GM18870 (cell line): ENCODE results near the gene SOX6.
"Not testable (repeated sequence)": the region's sequence is repeated elsewhere in the genome, so short reads cannot be mapped to it uniquely, and the experiment has no call there.

ENCODE experiments used
- ATAC-seq: cut with Tn5 transposase; IDR thresholded peaks from one replicate; pipeline ENCODE4 v1.9.1; 2021; ENCODE audit warnings: moderate library complexity; ENCODE audit not compliant: unreplicated experiment

SOX6 gene

DNA sequence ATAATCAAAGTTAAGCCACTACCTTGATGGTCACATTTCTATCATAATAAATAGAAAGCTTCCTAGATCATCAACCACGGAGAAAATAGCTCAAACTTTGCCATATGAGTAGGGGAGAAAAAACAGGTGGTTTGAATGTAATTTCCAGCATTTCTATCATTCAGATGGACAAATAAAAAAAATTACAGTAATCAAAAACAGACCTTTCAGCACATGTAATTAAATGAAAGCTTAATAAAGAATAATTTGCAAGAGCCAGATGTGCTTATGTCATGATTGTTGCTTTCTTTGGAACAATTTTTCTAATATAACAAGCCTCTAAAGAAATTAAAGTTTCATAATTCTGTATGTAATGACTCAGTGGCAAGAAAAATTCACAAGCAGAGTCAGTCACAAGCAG is 297.0 kb downstream of the SOX6 start:
- no peak for ATAC-seq

DNA sequence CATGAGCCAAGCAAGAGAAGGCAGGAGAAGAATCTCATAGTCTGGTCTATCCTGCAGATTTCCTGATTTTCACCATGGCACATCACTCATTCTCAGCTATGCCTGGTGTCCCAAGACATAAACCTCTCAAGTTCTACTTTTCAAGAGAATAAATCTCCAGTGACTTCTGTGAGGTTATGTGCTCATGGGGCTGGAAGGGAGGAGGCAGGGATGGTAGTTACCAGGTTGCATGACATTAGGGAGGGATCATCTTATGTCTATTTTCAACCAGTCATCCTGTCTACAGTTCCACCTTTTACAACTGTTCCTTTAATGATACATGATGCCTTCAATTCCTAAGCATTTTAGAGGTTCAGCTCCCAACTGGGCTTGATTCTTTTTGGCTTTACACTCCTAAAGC is 297.7 kb downstream of the SOX6 start:
- no peak for ATAC-seq

DNA sequence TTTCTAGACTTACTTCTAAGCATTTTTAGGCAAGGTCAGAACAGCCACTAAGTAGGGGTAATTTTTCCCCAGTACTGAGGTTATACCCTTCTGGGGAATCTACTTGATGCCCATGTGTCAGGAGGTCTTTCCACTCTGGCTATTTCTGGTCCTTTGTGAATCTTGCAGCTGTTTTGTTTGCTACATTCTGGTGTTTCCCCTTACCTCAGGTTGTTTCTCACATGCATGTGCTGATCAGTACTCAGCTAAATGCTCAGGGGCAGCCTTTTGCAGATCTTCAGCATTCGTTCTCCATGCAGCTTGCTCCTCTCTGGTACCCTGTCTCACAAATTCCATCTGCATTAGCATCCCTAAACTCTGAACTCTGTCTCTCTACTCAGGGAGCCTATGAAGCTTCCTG is 303.6 kb downstream of the SOX6 start:
- ATAC-seq = no peak

DNA sequence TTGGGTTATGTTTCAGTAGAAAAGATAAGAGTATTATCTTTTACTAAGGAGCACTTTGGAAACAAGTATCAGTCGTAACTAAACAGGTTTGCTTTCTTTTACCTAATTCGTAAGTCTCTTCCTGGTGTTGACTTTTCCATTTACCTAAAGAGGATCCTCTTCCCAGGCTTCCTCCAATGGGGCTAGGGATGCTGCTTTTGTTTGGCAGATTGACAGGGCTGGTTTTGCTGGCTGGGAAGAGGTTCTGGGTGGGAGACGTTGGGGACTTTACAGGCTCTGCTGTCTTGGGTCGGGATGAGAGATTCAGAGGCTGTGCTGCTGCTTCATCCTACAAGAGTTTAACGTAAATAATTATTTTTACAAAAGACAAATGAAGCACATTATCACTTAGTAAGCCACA is 306.7 kb downstream of the SOX6 start:
- no peak for ATAC-seq

DNA sequence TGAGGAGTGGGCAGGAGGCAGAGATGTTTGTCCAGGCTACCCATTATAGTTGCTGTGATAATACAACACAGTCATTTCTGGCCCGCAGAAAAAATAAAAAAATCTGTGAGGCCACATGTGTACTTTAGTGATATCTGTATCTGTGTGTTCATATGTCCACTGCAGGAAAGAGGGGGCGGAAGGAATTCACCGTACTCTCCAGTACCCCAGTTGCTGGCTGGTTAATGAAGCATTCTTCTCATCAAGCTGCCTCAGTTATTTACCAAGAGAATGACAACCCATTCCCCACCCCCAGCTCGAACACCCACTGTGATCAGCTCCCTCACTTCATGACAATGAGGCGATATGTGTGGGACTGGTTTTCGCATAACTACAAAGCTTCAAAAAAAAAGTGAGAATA is 309.3 kb downstream of the SOX6 start:
- no peak for ATAC-seq

DNA sequence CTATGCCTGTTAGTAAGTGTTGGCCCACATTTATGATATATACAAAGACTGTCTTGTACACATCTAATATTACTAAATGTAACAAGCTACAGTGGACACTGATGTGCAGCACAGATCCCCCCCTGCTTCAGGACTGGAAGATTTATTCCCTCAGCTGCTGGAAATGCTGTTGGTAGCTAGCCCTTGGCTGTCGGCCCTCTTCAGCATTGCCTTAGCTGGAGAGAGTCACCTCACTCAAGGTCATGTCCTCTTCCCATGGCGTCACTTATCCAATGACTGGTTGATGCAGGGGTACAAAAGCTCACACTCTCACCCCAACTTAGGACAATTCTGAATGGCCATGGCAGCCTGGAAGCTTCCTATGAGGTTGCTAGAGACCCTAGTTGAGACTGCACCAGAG is 312.7 kb downstream of the SOX6 start:
- ATAC-seq = no peak

DNA sequence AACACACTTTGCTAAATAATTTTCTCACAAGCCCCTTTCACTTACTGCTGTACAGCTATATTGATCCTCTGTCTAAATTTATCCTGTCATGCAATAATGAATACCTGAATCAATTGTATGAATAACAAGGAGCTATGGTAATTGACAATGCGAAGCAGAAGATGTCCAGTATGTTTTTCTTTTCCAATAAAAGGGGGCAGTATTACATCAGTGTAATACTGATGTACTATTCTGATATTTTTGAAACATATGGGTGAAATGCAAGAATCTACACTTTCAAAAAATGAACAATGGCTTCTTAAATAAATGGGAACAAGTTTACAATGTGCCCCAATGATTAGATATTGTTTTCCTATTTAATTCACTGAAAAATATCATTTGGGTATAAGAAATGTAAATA is 315.1 kb downstream of the SOX6 start:
- no peak for ATAC-seq

DNA sequence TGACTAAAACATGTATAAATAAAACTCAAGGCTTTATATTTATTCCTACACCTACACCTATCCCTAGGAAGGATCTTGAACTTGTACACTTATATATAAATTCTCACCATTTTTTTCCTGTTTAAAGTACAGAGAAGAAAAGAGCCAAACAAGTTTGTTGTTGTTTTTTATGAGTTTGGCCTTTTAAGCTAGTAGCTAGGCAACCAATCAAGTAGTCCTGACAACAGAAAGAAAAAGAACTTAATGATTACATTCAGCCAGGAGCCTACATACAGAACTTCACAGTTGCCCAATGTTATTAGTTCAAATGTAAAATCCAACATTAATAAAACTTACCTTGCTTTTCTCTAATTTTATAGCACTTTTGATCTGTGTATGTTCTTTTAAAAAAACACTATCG is 316.2 kb downstream of the SOX6 start:
- ATAC-seq = no peak

DNA sequence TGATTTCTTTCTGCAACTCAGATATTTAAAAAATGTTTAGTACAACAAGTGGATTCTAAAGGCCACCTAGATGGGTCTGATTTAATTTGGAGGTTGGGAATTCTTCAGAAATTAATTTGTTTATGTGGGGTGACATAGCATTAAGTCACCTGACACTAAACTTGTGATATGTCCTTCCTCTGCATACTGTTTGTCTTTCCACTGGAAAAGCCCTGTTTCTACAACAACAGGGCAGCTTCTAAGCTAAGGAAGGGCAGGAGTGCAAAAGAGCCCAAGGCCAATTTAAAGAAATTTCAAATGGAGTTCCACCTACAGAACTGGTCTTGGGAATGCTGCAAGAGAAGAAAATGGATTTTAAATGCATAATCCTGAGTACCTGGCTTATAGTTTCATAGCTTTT is 319.2 kb downstream of the SOX6 start:
- ATAC-seq = no peak

DNA sequence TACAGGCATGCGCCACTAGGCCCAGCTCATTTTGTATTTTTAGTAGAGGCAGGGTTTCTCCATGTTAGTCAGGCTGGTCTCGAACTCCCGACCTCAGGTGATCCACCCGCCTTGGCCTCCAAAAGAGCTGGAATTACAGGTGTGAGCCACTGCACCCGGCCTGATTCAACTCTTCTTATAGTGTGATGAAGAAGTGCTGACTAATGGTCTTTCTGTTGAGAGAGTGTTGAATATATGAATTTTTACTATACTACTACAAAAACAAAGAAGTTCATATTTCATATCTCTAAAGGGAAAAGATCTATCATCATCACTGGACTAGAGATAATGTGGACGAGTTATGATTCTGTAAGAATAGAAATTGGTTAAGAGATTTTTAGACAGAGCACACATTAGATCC is 320.1 kb downstream of the SOX6 start:
- no peak for ATAC-seq

DNA sequence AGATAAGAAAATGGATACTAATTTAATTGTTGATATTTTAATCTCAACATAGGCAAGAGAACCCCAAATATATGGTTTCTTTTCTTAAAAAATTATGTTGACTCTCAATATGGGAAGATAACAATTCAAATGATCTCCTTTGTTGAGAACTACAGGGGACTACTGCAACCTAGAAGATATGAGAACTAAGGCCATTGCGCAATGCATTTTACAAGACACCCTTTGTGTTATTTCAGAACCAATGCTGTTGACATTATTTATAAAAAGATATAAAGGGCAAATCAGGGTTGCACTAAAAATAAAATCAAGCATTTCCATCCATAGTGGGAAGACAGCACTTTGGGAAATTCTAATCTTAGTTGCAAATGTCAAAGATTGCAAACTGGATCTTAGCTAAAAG is 322.3 kb downstream of the SOX6 start:
- ATAC-seq = no peak

DNA sequence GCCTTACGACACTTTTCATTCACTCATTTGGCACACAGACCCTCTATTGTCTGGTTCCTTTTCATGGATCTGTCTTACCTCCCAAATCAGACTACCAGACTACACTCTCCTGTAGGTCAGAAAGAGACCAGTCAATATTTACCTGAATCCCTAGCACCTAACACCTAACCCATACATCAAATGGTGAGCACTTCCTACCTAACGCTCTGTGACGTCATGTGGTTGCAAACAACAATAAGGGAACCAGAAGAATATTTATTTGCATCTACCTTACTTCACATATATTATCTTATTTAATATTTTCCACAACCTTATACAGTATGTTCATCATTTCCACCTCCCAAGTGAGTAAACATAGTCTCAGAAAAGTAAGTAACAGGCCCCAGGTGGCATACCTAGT is 323.4 kb downstream of the SOX6 start:
- ATAC-seq = no peak

DNA sequence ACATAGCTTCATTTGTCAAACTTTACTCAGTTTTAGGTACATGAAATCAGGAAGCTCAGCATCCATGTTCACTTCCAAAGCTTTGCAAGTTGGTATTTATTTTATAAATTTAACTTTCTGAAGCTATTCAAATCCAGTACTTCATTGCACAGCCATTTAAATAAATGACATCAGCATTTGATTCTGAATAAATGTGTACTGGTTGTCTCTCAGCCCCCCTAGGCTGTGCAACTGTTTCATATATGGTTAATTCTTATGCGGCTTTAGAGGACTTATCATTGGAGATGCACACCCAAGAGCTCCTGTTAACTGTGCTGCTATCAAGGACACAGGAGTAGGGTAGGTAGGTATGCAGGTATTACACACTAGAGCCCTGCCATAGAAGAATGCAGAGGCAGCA is 325.1 kb downstream of the SOX6 start:
- no peak for ATAC-seq

DNA sequence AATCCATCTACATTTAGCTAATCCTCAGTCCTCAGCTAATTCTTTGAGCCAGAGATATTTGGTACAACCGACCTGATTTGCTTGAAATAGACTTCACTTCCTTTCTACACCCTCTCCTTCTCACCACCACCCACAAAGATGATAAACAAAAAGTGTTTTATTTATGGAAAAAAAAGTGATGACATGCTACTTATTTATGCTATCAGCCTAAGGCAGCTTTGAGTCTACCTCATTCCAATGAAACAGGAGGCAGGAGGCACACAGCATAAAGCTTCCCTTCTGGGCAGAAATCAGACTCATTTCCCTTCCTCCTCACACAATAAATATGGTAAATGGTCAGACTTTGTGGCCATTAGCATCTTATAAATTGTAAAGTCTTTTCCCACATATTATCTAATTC is 325.7 kb downstream of the SOX6 start:
- no peak for ATAC-seq

DNA sequence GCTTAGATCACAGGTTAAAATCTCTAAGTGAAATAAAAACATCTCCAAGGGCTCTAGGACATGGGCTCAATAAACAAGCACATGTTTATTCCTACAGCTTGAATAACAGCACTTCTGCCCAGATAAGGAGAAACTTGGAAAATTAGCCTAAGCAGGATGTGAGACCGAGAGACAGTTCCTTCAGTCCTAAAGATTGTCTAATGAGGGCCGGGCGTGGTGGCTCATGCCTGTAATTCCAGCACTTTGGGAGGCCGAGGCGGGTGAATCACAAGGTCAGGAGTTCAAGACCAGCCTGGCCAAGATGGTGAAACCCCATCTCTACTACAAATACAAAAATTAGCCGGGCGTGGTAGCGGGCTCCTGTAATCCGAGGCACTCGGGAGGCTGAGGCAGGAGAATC is 327.2 kb downstream of the SOX6 start:
- ATAC-seq = not testable (repeated sequence)

DNA sequence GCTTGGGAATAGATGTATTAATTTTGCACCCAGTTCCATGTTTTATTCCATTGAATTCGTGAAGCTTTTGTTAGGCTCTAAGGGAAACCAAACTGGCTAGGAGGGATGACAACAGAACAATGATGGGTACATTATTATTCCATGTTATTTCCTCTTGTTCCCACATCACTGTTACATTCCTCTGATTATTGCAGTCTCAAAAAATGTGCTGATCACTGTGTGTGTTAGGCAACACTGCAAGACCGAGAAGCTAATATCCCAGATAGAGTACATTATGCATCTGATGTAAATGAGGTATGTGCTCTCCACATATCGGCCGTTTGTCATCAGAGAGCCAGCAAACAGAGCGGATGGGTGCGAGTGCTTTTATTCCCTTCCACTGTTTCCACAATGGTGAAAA is 327.9 kb downstream of the SOX6 start:
- no peak for ATAC-seq

DNA sequence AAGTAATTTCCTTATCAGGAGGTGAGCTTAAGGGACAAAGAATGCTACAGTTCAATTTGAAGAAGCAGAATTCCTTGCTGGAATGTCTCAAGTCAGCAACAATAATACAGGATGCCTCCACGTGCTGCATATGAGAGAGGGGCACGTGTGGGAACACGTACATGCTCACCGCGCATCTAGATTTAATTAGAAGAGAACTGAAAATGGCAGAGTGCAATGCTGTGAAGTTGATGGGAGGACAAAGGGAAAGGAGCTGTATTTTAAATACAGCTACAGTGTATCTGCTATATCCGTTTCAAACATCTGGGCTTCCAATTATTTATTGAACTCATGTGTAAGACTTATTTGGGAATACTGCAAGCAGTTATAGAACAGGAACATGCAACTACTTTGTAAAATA is 328.7 kb downstream of the SOX6 start:
- ATAC-seq = no peak

DNA sequence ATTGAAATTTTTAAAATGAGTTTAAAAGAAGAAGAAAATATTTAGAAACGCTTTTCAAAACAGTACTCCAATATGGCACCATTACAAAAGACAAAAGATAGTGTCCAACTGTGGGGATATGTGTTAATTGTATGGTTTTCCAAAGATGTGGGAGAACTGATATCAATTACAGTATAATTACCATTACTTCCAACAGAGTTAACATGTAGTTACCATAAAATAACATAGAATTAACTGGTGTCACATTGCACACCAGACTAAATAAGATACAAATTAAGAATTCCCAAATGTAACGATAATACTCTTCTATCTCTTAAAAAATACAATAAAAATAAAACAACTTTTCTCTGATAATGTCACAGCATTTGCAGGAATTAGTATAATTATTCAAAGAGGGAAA is 329.5 kb downstream of the SOX6 start:
- no peak for ATAC-seq

DNA sequence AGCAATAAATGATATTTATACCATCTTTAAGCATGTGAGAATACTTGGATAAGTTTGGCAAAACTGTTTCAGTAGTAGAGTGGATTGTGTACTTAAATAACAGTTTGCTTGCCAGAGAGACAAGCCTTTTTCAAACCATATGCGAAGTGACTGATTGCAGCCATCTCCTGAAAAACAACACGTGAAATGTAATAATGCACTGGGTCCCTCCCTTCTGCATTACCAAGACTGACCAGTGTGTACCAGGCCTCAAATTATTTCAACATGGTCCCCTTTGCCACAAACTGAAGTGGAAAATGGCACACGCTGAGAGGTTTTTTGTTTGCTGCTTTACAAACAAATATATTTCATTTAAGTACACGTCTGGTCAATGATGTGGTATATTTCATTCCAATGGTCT is 337.4 kb downstream of the SOX6 start:
- no peak for ATAC-seq

DNA sequence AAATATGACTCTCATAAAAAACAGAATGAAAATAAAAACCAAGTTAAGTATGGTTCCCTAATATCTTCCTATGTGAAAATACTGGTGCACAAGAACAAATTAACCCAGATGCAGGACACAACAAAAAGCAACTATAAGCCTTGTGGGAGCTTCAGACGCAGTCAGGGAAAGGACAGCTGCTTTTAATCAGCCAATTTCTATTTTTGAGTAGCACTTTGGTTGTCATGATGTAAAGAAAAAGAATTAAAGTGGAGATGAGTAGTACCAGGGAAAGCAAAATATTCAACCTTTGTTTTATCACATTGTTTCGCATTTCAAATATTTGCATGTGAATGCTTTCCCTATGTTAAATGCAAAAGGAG is 339.9 kb downstream of the SOX6 start:
- ATAC-seq = no peak

DNA sequence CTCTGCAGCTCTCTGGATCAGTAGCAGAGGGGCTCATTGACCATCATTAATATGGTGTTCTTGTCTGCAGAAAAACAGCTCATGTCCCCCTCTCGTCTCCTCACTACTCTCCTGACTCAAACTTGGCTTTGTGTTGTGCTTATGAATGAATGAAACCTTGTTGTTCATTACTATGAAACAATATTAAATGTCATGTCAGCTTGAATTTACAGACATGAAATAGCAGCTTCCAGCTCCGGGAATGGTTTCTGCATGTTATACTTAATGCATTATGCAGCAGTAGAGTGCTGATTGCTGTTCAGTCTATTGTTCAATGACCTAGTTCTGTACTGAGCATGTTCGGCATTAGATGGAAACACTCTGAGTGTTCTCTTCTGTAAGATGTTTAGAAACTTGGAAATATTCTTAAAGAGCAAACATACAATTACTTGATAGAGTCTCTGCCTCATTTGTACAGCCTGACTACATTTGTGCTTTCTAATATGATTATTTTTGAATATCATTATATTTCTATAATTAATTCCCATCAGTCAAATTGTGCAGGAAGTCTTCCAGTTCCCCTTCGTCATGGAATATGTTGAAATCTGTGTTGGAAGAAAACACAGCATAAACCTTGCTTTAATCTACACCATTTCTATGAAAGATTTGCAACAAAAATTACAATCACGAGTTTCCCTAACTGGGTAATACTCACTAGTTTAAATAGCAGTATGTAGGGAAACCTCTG is 340.4 kb downstream of the SOX6 start:
- no peak for ATAC-seq

DNA sequence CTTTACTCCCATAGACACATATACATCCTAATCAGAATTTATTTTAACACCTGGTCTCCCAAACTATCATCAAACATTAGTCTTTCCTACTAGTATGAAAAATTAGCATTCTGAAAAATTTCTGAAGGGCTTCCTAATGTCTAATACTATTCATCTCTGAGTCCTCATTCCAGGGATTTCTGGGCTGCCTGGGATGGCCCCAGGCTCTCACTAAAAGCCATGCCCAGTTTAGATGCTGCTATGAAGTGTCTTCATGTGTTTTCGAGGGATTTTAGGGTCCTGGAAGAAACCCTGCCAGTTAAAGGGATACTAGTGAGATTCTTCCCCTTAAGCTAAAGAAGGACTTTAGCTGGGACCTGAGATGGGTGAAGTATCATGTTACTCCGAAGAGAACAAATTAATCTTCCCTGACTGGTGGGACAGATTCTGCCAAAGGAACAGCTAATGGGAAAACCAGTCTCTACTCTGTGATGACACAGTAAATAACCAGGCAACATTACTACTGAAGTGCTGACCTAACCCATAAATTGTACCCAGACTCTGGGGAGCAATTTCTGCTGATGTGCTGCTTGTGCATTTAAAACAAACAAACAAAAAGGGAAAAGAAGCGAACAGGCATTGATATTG is 342.6 kb downstream of the SOX6 start:
- no peak for ATAC-seq

DNA sequence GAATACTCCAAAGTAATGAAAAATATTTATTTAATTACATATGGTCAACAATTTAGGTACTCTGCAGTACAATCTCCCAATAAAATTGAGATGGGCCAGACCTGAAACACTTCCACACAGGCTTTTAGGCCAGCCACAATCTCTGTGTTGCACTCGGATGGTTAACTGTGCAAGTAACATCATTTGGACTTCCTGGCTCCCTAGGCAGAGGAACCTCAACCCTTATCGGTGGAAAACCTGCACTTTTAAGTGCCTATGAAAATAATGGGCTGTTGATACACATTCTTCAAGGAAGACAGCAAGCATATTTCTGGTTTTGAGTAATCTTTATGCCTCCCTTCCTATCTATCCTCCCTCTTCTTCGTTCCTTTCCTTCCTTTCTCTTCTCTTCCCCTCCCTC is 343.1 kb downstream of the SOX6 start:
- ATAC-seq = no peak
